AG09319 (cell line): ENCODE results near the gene CD6.

Source experiments
- DNase-seq: peaks from one replicate; pipeline ENCODE4 v3.0.0-alpha.2; 2010; ENCODE audit warnings: low read depth; ENCODE audit errors: extremely low read depth
- TF ChIP-seq, protein P1 (sequence below): IDR thresholded peaks from 2 replicates; pipeline ENCODE4 v1.5.1; 2011; ENCODE audit warnings: low read depth, mild to moderate bottlenecking, inconsistent platforms, low read length, moderate library complexity

CD6 gene

GRCh38 chr11:61065955-61066638 lies 94.6 kb downstream of the CD6 start:
- no peak for DNase-seq
- TF ChIP-seq, protein P1, sequence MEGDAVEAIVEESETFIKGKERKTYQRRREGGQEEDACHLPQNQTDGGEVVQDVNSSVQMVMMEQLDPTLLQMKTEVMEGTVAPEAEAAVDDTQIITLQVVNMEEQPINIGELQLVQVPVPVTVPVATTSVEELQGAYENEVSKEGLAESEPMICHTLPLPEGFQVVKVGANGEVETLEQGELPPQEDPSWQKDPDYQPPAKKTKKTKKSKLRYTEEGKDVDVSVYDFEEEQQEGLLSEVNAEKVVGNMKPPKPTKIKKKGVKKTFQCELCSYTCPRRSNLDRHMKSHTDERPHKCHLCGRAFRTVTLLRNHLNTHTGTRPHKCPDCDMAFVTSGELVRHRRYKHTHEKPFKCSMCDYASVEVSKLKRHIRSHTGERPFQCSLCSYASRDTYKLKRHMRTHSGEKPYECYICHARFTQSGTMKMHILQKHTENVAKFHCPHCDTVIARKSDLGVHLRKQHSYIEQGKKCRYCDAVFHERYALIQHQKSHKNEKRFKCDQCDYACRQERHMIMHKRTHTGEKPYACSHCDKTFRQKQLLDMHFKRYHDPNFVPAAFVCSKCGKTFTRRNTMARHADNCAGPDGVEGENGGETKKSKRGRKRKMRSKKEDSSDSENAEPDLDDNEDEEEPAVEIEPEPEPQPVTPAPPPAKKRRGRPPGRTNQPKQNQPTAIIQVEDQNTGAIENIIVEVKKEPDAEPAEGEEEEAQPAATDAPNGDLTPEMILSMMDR: no peak

- TF ChIP-seq, protein P1: no peak
- DNase-seq: no peak
Observed at GRCh38 chr11:61066645-61067044, 95.2 kb downstream of the CD6 start.

- no peak for DNase-seq
- TF ChIP-seq, protein P1: no peak
Observed at GRCh38 chr11:61067782-61068446, 96.4 kb downstream of the CD6 start.

DNA sequence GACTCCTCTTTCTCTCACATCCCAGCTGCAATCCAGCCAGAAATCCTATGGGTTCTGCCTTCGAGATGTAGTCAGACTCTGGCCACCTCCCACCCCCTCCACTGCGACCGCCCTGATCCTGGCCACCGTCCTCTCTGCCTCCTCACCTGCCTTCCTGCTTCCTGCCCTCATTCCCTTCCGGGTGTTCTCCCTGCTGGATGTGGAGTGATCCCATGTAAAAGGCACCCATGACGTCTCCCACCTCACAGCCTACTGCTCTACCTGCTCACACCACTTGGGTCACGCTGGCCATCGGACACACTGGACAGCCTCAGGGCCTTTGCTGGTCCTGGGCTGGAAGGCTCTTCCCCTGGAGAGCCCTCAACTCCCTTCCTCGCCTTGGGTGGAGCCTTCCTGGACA lies 97.1 kb downstream of the CD6 start:
- TF ChIP-seq, protein P1: no peak
- DNase-seq: no peak

- TF ChIP-seq, protein P1: no peak
Observed at GRCh38 chr11:61069427-61069826, 97.9 kb downstream of the CD6 start.

More at GRCh38 chr11:61069427-61069826, 97.9 kb downstream of the CD6 start:
- no peak for DNase-seq
